C4-2B (cell line): ENCODE results near the gene FGD6.

Experiments
- ZFX ChIP-seq: fragments of 450-650 bp; IDR thresholded peaks from 2 replicates; pipeline ENCODE4 v1.6.1; 2017
- TF ChIP-seq, protein P1 (sequence below): fragments of 450-650 bp; conservative IDR thresholded peaks from 2 replicates; pipeline ENCODE4 v1.5.1; 2017; ENCODE audit warnings: mild to moderate bottlenecking

- TF ChIP-seq, protein P1, sequence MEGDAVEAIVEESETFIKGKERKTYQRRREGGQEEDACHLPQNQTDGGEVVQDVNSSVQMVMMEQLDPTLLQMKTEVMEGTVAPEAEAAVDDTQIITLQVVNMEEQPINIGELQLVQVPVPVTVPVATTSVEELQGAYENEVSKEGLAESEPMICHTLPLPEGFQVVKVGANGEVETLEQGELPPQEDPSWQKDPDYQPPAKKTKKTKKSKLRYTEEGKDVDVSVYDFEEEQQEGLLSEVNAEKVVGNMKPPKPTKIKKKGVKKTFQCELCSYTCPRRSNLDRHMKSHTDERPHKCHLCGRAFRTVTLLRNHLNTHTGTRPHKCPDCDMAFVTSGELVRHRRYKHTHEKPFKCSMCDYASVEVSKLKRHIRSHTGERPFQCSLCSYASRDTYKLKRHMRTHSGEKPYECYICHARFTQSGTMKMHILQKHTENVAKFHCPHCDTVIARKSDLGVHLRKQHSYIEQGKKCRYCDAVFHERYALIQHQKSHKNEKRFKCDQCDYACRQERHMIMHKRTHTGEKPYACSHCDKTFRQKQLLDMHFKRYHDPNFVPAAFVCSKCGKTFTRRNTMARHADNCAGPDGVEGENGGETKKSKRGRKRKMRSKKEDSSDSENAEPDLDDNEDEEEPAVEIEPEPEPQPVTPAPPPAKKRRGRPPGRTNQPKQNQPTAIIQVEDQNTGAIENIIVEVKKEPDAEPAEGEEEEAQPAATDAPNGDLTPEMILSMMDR, result no peak
- TF ChIP-seq ZFX, result no peak
Observed at GRCh38 chr12:95034750-95035149, 182.5 kb downstream of the FGD6 start.
